ENCODE data around the gene SMYD3.

DNA sequence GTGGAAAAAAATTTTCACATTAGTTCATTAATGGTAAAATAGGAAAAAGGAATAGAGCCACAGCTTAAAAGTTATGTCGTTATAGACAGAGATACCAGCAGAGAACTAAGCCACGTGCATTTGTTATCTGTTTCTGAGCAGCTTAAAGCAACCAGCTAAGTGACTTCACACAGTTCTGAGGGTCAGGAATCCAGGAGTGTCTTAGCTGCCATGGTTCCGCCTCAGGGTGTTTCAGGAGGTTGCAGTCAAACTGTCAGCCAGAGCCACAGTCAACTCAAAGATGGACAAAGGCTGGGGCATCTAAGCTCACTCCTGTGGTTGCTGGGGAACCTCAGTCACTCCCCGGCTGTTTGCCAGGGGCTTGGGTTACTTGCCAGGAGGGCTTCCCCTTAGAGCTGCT is 515.8 kb downstream of the SMYD3 start:
- no peak for TF ChIP-seq ZFX (IDR thresholded peaks at IDR 0.05)
- TF ChIP-seq, protein P1, sequence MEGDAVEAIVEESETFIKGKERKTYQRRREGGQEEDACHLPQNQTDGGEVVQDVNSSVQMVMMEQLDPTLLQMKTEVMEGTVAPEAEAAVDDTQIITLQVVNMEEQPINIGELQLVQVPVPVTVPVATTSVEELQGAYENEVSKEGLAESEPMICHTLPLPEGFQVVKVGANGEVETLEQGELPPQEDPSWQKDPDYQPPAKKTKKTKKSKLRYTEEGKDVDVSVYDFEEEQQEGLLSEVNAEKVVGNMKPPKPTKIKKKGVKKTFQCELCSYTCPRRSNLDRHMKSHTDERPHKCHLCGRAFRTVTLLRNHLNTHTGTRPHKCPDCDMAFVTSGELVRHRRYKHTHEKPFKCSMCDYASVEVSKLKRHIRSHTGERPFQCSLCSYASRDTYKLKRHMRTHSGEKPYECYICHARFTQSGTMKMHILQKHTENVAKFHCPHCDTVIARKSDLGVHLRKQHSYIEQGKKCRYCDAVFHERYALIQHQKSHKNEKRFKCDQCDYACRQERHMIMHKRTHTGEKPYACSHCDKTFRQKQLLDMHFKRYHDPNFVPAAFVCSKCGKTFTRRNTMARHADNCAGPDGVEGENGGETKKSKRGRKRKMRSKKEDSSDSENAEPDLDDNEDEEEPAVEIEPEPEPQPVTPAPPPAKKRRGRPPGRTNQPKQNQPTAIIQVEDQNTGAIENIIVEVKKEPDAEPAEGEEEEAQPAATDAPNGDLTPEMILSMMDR (conservative IDR thresholded peaks at IDR 0.05): no peak

Measured in C4-2B (cell line).